ENCODE data around the gene HRH4. TPM values are rescaled to one million over a fixed set of nuclear protein-coding genes. Genes with fewer than 3 reads are reported as not detected.

Gene HRH4
- total RNA-seq, 1 experiment from 2014 or later, result 0.15 TPM

DNA sequence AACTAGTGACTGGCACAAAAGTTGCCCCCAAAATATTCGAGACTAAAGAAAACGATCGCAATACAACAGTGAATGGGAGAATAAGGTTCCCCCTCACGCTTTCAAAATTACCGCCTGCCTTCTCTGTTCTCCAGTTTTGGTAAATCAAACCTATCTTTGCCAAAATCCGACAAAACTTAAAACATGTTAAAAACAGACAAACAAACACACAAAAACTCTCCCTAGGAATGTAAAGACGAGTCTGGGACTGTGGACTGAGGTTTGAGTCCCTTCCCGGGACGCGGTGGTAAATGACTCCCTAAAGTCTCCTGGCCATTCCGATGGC lies 34.4 kb upstream of the HRH4 start:
- intact Hi-C loops (cut with micrococcal nuclease; ENCODE audit: unreplicated experiment), result no loop called here
- H3K9me3 ChIP-seq (ENCODE audit: low read depth, low read length, poor library complexity, severe bottlenecking), result no peaks in the 10 kb centered on the region
- H3K36me3 ChIP-seq (ENCODE audit: insufficient read depth, low read length, poor library complexity, severe bottlenecking), result peaks cover 4% of the 10 kb centered on the region
- H3K27me3 ChIP-seq (replicated peaks; ENCODE audit: insufficient read depth, low read depth, low read length, poor library complexity), result peaks cover 17% of the 10 kb centered on the region
- H3K4me3 ChIP-seq (ENCODE audit: low read depth, low read length, poor library complexity, severe bottlenecking), result peak overlapping the region; percentile 83
- BruUV-seq (replicated peaks), result TSS peak; percentile 95
- POLR2A ChIA-PET (ENCODE audit: low non-redundant PET), result no interaction called here
- DNase-seq (ENCODE audit: low spot score), result no peak
- CTCF ChIA-PET, result no interaction called here
- no peak for TF ChIP-seq CTCF (conservative IDR thresholded peaks at IDR 0.05; ENCODE audit: low read depth, low read length)
- TF ChIP-seq EZH2 (IDR thresholded peaks at IDR 0.05; ENCODE audit: borderline replicate concordance, low read depth, low read length, poor library complexity, severe bottlenecking), result no peak
- H3K4me1 ChIP-seq (ENCODE audit: insufficient read depth, low read length, poor library complexity, severe bottlenecking), result peaks cover 9% of the 10 kb centered on the region
- H3K27ac ChIP-seq (ENCODE audit: low read depth, low read length, poor library complexity, severe bottlenecking), result peak overlapping the region; percentile 85

DNA sequence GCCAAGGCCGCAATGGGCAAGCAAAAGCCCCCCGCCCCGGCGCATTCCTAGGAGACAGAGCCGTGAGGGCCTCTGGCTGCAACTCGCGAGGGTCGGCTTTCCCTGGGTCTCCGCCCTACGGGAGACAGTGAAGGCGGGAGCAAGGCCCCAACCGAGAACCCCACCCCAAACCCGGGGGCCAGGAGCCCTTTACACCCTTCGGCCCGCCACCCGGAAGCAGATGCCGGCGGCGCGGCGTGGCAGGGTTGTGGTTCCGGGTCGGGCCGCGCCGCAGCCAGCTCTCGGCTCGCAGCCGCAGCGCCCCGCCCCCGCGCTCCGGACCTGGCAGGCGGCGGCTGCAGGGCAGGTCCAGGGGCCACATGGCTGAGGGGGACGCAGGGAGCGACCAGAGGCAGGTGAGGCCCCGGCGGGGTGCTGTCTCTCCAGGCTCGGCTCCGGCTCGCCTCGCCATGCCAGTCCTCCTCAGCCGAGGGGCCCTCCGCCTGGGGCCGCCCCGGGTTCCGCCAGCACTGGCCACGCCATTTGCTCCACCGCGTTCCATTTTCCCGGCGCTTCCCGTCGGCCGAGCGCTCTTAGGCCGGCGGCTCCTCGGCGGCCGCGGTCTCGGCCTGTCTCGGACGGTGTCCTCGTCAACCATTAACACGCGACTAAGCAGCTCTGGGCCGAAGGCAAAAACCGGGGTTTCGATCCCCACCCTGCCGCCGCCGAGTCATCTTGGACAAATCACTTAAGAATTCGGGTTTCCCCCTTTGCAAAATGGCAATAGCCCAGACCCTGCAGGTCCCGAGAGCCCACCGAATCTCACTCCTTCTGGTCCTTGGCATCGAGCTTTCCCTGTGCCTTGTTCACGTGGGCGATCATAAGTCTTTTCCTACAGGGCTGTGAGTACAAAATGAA lies 33.8 kb upstream of the HRH4 start, which contains the start of gene IMPACT:
Gene IMPACT (plus strand): TSS at position 273 of the 897 bp plus-strand sequence. CDS start 87 bp downstream, at position 360.
- no peaks in the 10 kb centered on the region for H3K9me3 ChIP-seq (ENCODE audit: low read depth, low read length, poor library complexity, severe bottlenecking)
- CTCF ChIA-PET, result no interaction called here
- H3K4me3 ChIP-seq (ENCODE audit: low read depth, low read length, poor library complexity, severe bottlenecking), result peak within 1 kb of the TSS; percentile 83
- H3K27ac ChIP-seq (ENCODE audit: low read depth, low read length, poor library complexity, severe bottlenecking), result peak within 1 kb of the TSS; percentile 85
- TF ChIP-seq EZH2 (IDR thresholded peaks at IDR 0.05; ENCODE audit: borderline replicate concordance, low read depth, low read length, poor library complexity, severe bottlenecking) (no peak), CTCF (conservative IDR thresholded peaks at IDR 0.05; ENCODE audit: low read depth, low read length) (no peak)
- peak; percentile 87 for DNase-seq (ENCODE audit: low spot score)
- BruUV-seq (replicated peaks), result no TSS peak
- H3K4me1 ChIP-seq (ENCODE audit: insufficient read depth, low read length, poor library complexity, severe bottlenecking), result peaks cover 9% of the 10 kb centered on the region
- H3K27me3 ChIP-seq (replicated peaks; ENCODE audit: insufficient read depth, low read depth, low read length, poor library complexity), result peaks cover 16% of the 10 kb centered on the region
- POLR2A ChIA-PET (ENCODE audit: low non-redundant PET), result no interaction called here
- intact Hi-C loops (cut with micrococcal nuclease; ENCODE audit: unreplicated experiment), result no loop called here
- peaks cover 4% of the 10 kb centered on the region for H3K36me3 ChIP-seq (ENCODE audit: insufficient read depth, low read length, poor library complexity, severe bottlenecking)

DNA sequence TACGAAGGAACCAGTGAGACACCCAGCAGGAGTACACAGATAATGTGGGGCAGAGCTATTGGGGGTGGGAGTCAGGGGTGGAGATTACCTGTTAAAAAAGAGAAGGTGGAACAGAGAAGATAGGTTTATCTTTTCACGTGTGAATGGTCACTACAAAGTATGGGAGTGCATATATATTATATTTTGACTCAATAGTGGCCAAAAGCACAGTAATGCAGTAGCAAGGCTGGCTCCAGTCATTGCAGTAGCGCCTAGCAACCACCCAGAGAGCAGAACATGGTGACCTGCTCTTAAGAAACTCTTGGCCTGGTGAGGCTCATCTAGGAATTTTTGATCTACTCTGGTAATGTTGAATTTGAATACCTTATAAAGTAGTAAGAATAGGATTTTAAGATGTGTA lies 33.0 kb upstream of the HRH4 start:
- Histone ChIP-seq H3K27me3 (replicated peaks; ENCODE audit: insufficient read depth, low read depth, low read length, poor library complexity) (peaks cover 14% of the 10 kb centered on the region), H3K27ac (ENCODE audit: low read depth, low read length, poor library complexity, severe bottlenecking) (no peak overlapping the region), H3K36me3 (ENCODE audit: insufficient read depth, low read length, poor library complexity, severe bottlenecking) (peaks cover 4% of the 10 kb centered on the region), H3K4me1 (ENCODE audit: insufficient read depth, low read length, poor library complexity, severe bottlenecking) (peaks cover 9% of the 10 kb centered on the region), H3K4me3 (ENCODE audit: low read depth, low read length, poor library complexity, severe bottlenecking) (peak overlapping the region; percentile 83), H3K9me3 (ENCODE audit: low read depth, low read length, poor library complexity, severe bottlenecking) (no peaks in the 10 kb centered on the region)
- ChIA-PET CTCF (no interaction called here), POLR2A (ENCODE audit: low non-redundant PET) (no interaction called here)
- intact Hi-C loops (cut with micrococcal nuclease; ENCODE audit: unreplicated experiment), result no loop called here
- peak; percentile 14 for DNase-seq (ENCODE audit: low spot score)
- no TSS peak for BruUV-seq (replicated peaks)
- TF ChIP-seq EZH2 (IDR thresholded peaks at IDR 0.05; ENCODE audit: borderline replicate concordance, low read depth, low read length, poor library complexity, severe bottlenecking) (no peak), CTCF (conservative IDR thresholded peaks at IDR 0.05; ENCODE audit: low read depth, low read length) (no peak)

Data from A673 (cell line).